Raji (cell line): Measurements from ENCODE around the gene CAMK1.

Experiments used
- POLR2A ChIP-seq: IDR thresholded peaks from 2 replicates; pipeline ENCODE4 v1.6.1; 2011; ENCODE audit warnings: low read depth, low read length, control low read depth; ENCODE audit not compliant: insufficient read depth

CAMK1 gene

DNA sequence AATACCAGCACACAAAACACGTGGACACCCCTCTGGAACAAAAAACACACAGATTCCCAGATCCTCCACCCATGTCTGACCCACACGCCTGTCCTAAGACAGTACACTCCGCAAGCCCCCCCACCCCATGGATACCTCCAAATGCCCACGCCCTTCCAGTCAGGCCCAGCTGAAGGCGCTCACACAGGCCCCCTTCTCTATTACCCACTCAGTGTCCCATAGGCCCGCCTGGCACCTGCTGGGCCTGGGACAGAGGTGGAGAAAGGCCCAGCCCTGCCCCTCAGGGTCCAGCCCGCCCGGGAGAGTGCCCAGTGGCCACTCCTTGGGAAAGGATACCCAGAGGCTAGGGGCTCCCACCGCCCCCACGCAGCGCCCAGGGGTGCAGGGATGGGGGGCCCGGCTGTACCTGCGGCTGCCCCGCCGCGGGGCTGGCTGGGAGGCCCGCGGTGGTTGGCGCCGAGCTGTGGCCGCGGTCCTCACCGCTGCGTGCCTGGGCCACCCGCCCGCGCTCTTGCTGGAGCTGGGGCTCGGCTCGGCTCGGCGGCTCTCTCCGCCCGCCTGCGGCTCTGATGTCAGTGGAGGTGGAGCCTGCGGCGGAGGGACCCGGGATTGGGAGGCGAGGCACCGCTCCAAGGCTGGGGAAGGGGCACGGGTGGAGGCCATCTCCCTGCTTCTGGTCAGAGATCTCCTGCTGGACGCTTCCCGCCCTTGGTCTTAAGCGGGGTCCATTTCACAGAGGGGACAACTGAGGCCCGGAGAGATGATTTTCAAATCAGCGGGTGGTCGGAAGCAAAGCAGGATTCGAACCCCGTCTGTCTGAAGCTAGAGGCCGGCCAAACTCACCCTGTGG, at the start of gene CAMK1:
CAMK1 (minus strand) TSS at position 522 of the 850 bp plus-strand sequence. CDS start 2,198 bp downstream, outside the sequence.
- TF ChIP-seq POLR2A: no peak

DNA sequence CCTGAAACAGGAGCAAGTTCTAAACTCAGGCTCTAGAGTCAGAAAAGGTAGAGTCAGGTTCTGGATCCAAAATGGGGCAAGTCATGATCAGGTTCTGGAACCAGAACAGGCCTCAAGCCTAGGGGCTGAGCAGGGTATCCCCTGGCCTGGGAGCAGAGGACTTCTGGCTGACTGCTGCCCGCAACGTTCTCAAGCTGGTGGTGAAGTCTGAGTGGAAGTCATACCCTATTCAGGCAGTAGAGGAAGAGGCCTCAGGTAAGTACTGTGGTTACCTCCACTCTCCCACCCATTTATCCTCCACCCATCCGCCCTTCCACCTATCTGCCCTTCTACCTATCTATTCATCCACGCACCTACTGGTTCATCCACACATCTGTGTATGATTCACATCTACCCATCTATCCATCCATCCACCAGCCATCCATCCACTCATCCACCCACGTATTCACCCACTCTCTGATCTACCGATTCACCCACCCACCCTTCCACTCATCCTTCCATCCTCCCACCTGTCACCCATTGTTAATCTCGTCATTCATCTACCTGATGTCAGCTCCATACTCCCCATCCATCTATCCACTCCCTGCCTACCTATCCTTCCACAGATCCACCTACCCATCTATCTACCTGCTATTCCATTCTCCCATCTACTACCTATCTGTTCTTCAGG, 49.1 kb upstream of the CAMK1 start:
- no peak for TF ChIP-seq POLR2A

DNA sequence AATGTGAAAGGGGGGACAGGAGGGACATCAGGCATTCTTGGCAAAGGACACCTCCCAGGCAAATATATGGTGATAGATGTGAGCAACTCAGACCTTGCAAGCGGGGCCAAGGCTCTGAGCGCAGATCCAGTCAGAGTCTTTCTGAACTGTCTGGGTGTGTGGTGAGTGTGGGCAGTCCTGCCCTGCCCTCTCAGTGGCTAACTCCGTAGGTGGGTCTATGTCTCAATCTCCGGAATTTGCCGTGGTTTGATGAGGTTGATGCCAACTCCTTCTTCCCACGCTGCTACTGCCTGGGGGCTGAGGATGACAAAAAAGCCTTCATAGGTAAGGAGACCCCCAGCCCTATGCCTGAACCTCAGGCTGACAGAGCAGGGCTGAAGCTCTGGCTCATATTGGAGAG, 47.7 kb upstream of the CAMK1 start:
- TF ChIP-seq POLR2A: no peak

DNA sequence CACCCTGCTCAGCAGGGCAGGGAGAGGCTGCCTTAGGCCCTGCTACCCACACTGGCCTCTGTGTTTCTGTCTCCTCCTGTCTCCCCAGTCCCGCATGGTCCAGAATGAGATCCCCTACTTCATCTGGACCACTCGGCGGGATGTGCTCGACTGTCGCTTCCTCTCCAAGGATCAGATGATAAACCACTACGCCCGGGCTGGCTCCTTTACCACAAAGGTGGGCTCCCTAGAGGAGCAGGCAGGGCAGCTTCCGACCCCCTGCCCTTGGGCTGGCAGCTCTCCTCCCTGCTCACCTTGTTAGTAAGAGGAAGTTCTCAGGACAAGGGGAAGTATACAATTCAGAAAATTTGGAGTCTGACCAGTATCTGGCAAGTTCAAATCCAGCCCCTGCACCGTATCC, 46.2 kb upstream of the CAMK1 start:
- no peak for TF ChIP-seq POLR2A

DNA sequence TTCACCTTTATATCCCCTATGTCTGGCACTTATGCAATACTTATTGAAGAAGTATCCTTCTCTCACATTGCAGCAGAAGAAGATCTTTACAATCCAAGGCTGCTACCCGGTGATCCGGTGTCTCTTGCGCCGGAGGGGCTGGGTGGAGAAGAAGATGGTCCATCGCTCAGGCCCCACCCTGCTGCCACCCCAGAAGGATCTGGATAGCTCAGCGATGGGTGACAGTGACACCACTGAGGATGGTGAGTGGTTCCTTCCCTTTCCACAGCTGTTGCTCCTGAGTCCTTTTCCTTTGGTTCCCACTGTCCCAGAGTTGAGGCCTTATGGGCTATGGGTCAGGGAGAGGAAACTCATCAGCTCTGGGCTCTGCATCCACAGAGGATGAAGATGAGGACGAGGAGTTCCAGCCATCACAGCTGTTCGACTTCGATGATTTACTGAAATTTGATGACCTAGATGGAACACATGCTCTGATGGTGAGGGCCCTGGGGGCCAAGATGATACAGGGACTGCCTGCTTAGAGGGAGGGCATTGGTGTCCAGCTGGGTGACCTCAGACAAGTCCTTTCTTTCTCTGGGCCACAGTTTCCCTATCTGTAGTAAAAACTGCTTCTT, 43.2 kb upstream of the CAMK1 start:
- TF ChIP-seq POLR2A: no peak

DNA sequence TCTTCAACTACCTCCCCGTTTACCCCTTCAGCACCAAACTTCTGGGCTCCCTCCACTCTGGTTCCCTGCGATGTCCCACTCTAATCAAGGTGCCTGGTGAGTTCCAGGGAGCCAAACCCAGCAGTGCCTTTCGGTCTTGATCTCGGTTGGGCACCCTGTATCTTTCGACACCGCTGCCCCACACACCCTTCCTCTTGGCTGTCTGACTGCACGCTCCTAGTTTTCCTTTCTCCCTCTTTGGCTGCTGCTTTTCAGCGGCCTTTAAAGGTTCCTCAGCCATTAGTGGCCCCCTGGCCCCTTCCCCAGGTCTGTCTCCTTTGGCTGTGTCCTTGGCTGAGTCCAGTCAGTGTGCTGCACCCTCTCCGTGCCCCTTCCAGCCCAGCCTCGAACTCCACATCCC, 41.1 kb upstream of the CAMK1 start:
- no peak for TF ChIP-seq POLR2A

DNA sequence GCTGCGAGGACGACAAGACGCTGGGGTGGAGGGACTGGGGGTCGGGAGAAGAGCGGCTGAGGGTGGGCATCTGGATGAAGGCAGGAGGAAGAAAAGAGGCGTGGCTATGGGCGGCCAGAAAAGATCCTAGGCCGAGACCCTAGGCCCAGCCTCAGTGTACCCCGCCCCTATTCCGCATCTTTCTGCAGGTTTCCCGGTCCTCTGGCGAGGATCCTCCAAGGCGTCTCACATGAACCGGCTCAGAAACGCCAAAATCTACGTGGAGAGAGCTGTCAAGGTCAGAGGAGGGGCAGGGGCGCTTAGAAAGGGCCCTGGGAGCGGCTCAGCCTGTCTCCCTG, 40.7 kb upstream of the CAMK1 start:
- TF ChIP-seq POLR2A: no peak

DNA sequence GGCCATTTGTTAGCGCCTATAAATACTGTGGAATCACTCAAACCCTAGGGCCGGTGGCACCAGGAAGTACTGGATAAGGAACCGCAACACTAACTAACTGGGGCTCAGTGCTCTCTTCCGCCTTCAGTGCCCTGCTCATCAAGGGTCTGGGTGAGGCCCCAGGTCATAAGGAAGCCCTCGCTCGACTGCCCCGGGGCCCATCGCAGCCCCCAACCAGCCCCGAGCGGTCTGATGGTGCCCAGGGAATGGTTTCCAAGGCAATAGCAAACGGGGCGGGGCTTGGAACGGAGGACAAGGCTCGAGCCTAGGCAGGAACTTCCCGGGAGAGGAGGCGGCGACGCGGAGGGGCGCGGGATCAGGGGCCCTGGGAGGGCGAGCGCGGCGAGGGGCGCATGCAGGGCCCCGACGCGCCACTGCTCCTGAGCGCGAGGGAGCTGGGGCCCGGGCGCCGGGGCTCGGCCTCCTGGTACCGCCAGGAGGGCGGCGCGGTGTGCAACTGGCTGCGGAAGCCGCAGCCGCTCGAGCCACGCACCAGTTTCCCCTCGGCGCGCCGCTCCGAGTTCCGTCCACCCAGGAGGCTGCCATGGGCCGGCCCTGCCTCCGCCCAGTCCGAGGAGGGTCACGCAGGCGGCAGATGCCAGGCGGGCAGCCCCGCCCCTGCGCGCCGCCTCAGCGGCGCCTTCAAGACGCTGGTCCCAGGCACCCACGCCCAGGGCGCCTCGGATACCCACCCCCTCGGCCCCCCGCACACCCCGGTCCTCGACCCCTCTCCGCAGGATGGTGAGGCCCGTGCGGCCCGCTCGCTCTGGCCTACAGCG, 40.1 kb upstream of the CAMK1 start, which contains the start of gene TTLL3:
TTLL3 (plus strand) TSS at position 648 of the 818 bp plus-strand sequence. CDS start 400 bp downstream, outside the sequence.
- no peak for TF ChIP-seq POLR2A

DNA sequence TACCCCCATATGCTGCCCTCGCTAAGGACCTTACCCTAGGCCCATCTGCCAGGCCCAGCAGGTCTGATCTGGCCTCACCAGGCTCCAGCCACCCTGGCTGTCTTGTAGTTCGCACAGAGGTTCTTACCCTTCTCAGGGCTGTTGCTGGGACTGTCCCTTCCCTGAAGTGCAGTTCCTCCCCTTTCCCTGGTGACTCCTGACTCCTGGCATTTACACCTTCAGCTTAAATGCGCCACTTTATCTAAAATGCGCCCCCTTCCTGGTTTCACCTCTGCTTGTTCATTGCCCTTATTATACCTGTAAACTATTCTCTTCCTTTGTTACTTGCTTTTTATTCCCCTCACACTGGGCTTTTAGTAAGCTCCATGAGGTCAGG, 39.5 kb upstream of the CAMK1 start:
- TF ChIP-seq POLR2A: no peak

DNA sequence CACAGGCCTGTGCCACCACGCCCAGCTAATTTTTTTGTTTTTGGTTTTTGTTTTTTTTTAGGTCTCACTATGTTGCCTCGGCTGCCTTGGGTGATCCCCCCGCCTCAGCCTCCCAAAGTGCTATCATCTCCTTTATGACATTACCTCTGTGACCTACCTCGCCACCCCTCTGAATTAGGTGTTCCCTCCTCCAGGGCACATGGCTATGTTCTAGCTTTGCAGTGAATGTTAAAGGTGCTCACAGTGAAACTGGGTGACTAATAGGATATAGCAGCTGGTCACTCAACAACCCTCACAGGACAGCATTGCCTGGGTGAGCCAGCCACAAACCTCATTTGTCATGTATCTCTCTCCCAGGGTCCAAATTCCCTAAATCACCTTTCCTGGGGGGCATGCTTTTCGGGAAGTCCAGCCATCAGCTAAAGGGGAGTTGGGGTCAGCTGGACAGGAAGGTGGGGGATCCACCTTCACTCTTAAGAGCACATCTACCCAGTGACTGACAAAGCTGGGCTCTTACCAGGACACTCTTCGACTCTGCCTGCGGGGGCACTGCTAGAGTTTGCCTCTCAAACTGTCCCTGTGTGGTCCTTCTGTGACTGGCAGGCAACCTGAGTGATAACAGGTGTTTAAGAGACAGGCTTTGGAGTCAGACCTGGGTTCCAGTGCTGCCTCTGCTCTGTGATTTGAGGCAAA, 38.7 kb upstream of the CAMK1 start:
- no peak for TF ChIP-seq POLR2A

DNA sequence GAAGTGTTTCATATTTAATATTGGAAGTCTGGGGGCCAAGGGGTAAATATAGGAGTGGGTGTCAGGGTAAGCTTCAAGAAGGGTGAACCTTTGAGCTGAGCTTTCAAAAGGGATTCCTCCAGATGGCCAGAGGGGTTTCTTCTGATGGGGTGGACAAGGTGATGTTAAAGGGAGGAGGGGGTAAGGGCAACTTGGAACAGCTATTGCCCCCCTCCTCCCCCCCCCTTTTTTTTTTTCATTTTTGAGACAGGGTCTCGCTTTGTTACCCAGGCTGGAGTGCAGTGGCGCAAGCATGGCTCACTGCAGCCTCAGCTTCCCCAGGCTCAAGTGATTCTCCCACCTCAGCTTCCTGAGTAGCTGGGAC, 38.2 kb upstream of the CAMK1 start:
- no peak for TF ChIP-seq POLR2A

DNA sequence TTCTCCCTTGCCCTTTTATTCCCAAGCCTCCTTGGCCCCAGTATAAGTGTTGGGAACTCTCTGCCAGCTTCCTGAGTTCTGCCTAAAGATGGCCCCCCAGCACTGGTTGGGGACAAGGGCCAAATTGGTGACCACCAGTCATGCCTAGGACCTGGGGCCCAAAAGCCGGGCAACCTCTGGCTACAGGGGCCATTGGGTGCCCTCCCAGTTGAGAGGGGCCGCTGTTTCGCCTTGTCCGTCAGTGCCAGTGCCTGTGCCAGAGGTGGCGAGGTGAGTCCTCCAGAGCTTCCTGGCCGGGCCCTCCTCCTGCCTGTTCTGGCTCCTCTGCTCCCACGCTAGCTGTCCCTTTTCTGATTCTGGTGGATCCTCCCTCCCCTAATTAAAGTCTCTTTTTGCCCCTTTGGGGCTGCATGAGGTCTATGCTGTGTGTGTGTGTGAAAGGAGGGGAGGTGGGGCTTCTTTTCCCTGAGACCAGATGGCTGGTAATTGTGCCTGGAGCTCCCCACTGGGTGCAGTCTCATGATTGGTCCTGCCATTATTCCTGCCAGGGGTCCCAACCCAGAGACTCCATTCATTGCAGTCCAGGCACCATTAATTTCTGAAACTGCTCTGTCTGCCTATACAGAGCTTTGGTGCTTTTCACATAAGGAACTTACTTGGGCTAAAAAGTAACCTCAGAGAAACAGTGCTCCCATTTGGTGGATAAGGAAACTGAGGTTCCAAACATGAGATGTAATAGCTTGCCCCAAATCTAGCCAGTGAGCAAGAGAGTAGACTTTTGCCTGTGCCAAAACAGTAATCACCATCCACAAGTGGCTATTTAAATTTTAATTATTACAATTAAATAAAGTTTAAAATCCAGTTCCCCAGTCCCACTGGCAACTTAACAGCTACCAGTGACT, 37.2 kb upstream of the CAMK1 start:
- TF ChIP-seq POLR2A: no peak

DNA sequence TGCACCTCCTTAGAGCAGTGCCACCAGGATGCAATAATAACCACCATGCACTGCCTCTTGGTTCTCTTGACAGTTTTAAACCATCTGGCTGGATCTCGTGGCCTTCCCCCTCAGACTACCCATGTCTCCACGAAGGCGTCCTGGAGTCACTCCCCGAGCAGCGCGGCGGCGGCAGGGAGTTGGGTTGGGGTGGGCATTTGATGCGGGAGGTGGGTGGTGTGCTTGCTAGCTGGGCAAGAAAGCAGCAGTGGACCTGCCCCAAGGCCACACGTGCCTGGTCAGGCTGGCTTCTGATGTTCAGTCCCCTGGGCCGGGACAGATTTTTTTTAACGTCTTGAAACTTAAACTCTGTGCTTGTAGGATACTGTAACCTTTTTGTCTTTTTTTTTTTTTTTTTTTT, 36.4 kb upstream of the CAMK1 start:
- no peak for TF ChIP-seq POLR2A

DNA sequence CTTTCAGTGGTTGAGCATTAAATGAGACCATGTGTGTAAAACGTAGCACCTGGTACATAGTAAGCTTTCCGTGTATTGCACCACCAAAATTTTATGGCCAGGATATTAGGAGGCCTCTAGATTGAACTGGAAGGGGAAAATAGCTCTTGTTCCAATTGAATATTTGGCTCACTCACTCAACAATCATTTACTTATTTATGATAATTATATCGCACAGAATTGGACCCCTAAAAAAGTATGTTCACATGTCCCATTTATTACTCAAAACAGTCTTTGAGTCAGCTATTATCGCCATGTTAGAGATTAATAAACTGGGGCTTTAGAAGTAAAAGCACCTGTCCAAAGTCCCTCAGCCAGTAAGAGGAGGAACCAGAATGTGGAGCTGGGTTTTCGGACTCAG, 35.2 kb upstream of the CAMK1 start:
- no peak for TF ChIP-seq POLR2A
